Measurements from ENCODE around the gene GSTM2.
"Not testable (repeated sequence)": the region's sequence is repeated elsewhere in the genome, so short reads cannot be mapped to it uniquely, and the experiment has no call there.

The GSTM2 gene

DNA sequence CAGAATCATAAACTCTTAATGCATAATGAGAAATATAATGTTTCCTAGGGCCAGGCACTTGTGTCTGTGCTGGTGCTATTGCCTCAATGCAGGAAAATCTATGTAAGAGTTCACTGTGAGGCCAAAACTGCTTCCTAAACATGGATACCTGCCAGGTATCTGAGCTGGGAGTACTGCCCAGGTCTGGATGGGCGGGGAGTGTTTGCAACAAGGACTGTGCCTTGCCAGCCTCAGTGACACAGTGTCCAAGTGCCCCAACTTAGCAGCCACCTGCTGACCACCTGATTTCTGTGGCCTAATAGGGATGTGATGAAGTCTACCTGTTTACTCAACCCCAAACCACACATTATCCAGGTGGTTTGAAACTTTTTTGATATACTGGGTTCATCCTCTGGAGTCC lies 17.5 kb downstream of the GSTM2 start:
- FAIRE-seq = not testable (repeated sequence)

DNA sequence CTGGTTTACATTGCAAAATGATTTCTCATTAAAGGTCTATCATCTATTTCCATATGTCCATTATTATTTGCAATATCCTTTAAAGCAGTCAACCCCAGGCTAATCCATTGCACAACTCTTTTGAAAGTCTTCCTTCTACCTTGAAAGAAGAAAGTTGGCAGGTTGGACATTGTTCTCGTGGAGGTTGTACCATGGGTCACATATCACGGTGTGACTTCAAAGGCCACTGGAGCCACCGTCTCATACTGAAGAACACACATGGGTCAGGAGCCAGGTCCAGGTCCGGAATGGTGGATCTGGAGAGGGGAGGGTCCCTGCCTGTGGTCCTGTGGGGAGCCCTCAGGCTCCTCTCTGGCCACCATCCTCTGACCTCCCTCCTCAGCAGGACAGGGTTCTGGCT lies 18.0 kb downstream of the GSTM2 start:
- not testable (repeated sequence) for FAIRE-seq

- FAIRE-seq = not testable (repeated sequence)
These were observed 19.3 kb downstream of the GSTM2 start for GRCh38 chr1:109687109-109687508.

DNA sequence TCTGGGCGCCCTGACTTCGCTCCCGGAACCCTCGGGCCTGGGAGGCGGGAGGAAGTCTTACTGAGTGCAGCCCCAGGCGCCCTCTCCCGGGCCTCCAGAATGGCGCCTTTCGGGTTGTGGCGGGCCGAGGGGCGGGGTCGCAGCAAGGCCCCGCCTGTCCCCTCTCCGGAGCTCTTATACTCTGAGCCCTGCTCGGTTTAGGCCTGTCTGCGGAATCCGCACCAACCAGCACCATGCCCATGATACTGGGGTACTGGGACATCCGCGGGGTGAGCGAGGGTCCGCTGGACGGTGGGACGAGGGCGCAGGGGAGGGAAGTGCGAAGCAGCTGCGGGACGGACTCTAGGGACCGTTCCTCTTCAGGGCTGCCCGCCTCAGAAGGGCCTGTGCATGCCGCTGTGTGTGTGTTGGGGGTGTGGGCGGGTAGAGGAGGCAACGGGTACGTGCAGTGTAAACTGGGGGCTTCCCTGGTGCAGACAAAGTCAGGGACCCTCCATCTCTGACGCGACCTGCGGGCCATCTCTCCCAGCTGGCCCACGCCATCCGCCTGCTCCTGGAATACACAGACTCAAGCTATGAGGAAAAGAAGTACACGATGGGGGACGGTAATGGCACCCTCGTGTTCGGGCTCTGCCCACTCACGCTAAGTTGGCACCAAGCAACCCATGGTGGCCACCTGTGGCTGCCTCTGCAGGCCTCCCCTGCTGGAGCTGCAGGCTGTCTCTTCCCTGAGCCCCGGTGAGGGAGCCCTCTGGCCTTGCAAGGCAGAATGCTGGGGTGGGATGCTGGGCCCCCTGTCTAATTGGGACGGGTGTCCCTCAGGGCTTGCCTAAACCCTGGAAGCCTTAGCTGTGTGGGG lies 20.0 kb downstream of the GSTM2 start, which contains the start of gene GSTM1:
GSTM1 (plus strand) TSS at position 177 of the 859 bp plus-strand sequence; CDS start at position 234, 57 bp downstream.
- FAIRE-seq = no peak

- FAIRE-seq = no peak
These were observed 22.1 kb downstream of the GSTM2 start for GRCh38 chr1:109689844-109690405.

- FAIRE-seq = no peak
These were observed 23.9 kb downstream of the GSTM2 start for GRCh38 chr1:109691759-109692158.

DNA sequence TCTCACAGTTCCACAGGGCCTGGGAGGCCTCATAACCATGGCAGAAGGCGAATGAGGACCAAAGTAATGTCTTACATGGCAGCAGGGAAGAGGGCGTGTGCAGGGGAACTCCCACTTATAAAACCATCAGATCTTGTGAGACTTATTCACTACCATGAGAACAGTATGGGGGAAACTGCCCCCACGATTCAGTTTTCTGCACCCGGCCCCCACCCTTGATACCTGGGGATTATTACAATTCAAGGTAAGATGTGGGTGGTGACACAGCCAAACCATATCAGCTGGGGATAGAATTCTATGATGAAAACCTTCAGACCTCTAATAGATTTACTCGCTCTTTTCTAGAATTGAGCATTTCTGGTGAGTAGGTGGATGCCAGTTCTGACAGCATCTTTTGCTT lies 26.5 kb downstream of the GSTM2 start:
- FAIRE-seq = not testable (repeated sequence)

DNA sequence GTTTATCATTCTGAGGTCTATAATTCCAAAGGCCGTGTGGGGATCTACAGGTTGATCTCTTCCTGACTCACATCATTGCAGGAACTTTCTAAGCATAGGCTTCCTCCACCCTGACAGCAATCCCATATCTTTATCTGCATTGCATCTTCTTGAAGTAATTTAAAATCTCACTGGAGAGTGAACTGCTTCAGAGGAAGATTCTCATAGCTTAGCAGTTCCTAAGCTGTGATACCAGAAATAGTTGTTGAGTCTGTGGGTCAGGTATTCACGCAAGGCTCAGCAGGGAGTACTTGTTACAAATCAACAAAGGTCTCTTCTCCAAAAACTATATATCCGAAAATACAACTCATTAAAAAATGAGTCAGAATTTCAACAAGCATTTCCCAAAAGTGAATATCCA lies 27.3 kb downstream of the GSTM2 start:
- FAIRE-seq = not testable (repeated sequence)

GRCh38 chr1:109697066-109697465 lies 29.2 kb downstream of the GSTM2 start:
- FAIRE-seq = no peak

GRCh38 chr1:109697861-109698260 lies 30.0 kb downstream of the GSTM2 start:
- not testable (repeated sequence) for FAIRE-seq

- not testable (repeated sequence) for FAIRE-seq
These were observed 35.1 kb downstream of the GSTM2 start for GRCh38 chr1:109702940-109703339.

DNA sequence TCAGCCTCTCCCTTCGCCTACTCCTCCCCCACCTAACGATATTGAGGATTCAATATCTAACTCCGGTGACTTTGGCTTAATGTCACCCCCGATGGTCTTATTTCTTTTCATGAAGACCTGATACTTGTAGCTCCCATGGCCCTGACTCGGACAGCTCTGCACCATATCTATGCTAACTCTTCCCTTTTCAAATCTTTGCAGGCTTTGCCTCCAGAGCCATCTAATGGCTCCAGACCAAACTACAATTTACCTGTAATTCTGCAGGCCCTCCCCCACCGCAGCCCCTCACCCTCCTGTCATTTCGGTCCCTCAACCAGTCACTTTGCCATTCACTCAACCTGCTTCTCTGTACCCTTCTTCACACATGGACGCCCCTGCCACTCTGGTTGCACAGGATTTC lies 36.3 kb downstream of the GSTM2 start:
- FAIRE-seq = no peak

DNA sequence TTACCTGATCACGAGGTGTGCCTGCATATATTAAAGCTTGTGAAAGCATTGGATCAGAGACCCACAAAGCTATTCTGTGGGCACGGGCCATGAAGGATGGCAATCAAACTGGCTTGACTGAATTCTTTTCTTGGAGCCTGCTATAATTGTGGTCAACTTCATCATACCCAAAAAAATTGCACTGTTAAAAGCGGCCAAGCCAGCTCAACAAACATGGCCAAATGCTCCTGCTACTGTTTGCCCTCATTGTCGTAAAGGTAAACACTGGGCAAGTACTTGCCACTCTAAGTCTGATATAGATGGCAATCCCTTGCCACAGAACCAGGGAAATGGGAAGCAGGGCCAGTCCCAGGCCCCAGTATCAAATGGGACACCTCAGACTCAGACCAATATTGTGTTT lies 37.6 kb downstream of the GSTM2 start:
- no peak for FAIRE-seq

- FAIRE-seq = not testable (repeated sequence)
These were observed 41.1 kb downstream of the GSTM2 start for GRCh38 chr1:109708949-109709348.

- FAIRE-seq = not testable (repeated sequence)
These were observed 42.0 kb downstream of the GSTM2 start for GRCh38 chr1:109709822-109710221.

- FAIRE-seq = not testable (repeated sequence)
These were observed 43.9 kb downstream of the GSTM2 start, which contains the start of gene GSTM5 for GRCh38 chr1:109711593-109712320. TSS of gene GSTM5 (plus strand) at chr1:109712251. CDS start at chr1:109712313, 62 bp downstream.

GRCh38 chr1:109712321-109712864 lies 44.5 kb downstream of the GSTM2 start:
- FAIRE-seq = no peak

DNA sequence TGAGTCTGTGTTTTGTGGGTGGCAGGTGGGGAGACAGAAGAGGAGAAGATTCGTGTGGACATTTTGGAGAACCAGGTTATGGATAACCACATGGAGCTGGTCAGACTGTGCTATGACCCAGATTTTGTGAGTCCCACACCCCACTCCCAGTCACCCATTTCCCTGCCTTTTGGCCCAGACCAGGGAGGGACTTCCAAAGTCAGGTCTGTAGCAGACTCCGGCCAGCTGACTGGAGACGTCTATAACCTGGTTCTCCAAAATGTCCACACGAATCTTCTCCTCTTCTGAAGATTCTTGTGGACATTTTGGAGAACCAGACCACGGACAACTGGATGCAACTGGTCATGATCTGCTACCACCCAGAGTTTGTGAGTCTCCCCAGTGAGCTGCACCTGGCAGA lies 45.8 kb downstream of the GSTM2 start:
- no peak for FAIRE-seq

- no peak for FAIRE-seq
These were observed 47.0 kb downstream of the GSTM2 start for GRCh38 chr1:109714661-109715372.

GRCh38 chr1:109716121-109716520 lies 48.3 kb downstream of the GSTM2 start:
- FAIRE-seq = no peak

- FAIRE-seq = no peak
These were observed 48.8 kb downstream of the GSTM2 start for GRCh38 chr1:109716570-109717090.

GRCh38 chr1:109717729-109718128 lies 49.9 kb downstream of the GSTM2 start:
- no peak for FAIRE-seq
